HG02759 (cell line): ENCODE data around the gene GALM.
"Not testable (repeated sequence)": the region's sequence is repeated elsewhere in the genome, so short reads cannot be mapped to it uniquely, and the experiment has no call there.

ENCODE experiments used
- ATAC-seq: cut with Tn5 transposase; IDR thresholded peaks from one replicate; pipeline ENCODE4 v1.9.1; 2021; ENCODE audit warnings: mild to moderate bottlenecking, moderate library complexity; ENCODE audit not compliant: unreplicated experiment

The GALM gene

DNA sequence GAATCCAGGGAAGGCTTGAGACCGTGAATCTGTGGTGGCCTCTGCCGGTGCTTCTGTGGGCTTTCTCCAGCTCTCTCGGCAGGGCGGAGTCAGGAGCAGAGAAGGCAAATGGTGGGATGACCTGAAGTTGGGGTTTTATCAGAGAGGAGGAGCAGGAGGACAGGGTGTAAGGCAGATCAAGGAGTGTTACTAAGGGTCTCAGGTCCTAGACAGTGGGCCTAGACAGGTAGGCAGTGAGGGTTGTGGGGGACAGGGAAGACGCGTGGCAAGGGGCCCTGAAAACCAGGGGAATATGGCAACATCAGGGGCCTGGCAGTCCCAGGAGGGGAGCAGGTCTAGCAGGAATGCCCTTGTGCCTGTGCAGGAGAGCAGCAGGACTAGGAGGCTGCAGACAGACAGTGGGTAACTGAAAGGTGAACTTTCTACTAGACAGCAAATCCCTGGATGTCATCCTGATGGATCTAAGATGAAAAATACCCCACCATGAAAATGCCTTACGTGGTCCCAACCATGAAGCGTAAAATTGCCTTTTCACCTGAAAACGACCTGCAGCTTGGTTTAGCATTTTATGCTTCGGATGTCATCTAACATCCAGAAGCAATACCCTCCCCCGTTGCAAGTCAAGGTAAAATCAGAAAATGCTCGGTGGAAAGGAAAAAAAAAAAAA, 43.1 kb downstream of the GALM start:
- ATAC-seq, result no peak

GRCh38 chr2:38709567-38710194, 43.8 kb downstream of the GALM start:
- ATAC-seq, result peak; percentile 78

DNA sequence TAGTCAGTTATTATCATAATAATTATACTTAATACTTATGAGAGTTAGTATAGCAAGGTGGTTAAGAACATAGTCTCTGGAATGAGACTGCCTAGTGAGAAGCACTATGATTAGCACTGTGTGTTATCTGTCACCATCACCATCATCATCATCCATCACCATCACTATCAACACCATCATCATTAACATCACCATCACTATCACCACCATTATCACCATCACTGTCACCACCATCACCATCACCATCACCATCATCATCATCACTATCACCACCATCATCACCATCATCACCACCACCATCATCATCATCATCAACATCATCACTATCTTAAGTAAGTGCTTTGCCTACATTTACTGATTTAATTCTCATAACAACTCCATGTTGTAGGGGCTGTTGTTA, 45.6 kb downstream of the GALM start:
- ATAC-seq, result no peak

DNA sequence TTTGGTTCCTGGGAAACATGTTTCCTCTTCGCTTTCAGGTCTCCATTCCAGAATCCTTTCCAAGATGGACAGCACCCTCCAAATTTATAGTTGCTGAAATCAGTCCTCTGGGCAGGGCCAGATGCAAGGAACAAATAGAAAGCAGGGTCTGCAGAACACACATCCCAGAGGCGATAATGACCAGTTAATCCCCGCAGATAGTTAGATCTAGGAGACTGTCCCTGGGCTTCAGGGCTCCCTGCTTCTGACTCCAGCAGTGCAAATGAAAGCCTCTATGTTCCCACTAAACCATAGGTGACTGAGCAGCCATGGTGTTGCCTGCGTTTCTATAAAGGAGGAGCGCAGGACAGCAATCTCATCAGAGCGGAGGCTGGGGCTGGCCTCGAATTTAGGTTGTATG, 46.5 kb downstream of the GALM start:
- no peak for ATAC-seq

DNA sequence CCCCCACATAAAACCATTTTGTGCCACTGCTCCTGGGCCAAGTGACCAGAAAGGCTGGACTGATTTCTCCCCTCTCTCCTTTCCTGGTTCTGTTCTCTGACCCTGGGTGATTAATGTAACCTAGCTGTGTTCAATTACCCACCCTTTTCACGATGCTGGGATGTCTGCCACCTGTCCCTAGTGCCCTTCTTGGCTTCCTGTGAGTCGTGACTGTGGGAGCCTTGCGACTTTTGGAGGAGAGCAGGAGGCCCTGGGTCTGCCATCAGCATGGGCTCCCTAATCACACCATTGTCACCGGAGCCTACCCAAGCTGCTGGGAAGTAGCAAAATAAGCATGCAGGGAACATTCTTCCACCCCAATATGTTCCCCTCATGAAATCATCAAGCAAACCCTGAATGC, 47.0 kb downstream of the GALM start:
- ATAC-seq, result no peak

GRCh38 chr2:38713338-38713737, 47.4 kb downstream of the GALM start:
- ATAC-seq, result no peak

- ATAC-seq, result not testable (repeated sequence)
Observed at GRCh38 chr2:38714941-38715340, 49.0 kb downstream of the GALM start.

DNA sequence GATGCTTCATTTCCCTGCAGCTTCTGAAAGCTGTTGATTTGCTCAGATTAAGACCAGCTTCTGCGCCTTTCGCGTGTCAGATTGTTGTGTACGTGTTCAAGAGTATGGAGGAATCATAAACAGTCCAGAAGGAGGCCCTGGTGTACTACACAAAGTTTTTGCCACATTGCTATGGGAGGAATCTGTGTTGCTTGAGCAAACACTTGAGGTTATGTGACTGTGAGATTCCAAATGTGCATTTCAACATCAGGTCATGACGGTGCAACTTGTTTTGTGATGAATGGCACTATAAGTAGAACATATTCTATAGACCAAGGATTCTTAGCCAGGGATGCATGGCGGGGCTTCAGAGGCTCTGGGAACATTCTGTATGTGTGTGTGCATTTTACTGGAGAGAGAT, 50.3 kb downstream of the GALM start:
- no peak for ATAC-seq

GRCh38 chr2:38718601-38719000, 52.7 kb downstream of the GALM start:
- ATAC-seq, result no peak

GRCh38 chr2:38719706-38720105, 53.8 kb downstream of the GALM start:
- ATAC-seq, result no peak

DNA sequence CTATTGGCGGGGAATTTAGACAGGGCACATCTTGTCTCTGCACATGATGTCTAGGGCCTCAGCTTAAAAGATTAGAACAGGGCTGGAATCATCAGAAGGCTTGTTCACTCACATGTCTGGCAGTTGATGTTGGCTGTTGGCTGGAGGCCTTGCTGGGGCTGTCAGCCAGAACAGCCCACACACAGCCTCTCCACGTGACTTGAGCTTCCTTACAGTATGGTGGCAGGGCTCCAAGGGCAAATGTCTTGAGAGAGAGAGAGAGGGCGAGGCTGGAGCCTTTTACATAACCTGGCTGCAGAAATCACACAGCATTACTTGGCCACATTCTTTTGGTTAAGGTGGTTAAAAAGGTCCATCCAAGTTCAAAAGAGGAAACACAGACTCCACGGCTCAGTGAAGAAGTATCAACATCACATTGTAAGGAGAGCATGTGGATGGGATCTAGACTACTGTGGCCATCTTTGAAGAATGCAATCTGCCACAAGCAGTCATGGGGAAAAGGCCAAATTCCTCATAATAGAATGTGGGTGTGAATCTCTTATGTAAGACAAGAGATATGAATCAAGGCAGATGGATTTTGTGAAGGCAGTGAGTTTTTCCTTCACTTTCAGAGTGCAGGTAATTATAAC, 54.8 kb downstream of the GALM start:
- no peak for ATAC-seq

DNA sequence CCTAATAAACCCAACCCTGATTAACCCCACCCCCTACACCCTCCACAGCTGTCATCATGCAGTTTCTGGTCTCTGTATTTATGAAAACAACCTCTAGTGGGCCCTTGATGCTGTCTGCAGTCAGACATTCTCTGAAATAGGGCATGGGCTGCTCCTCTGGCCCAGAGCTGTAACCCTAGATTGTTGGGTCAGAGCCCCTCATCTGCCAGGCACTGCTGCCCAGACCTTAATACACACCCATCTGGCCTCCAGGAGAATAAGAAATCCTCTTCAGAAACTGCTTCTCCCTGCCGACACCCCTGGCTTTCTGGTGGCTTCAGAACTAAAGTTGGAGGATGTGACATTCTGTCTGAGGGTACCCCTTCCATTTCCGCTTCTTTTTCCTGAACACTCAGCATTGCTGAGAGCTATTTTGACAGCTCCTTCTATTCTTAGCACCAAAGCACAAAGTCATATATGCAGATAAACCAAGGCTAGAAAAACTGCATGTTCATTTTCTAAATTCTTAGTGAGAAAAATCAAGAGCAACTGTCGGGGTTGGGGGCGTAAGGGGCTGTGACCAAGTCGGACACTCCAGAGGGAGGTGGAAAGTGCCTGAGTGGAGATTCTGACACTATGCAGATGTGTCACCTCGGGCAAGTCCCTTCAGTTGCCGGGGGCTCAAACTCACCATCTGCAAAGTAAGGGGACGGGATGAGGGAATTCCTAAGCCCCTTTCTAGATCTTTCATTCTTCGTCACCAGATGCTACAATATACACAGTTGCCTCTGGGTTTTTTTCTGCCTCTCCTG, 56.6 kb downstream of the GALM start:
- peak; percentile 69 for ATAC-seq

DNA sequence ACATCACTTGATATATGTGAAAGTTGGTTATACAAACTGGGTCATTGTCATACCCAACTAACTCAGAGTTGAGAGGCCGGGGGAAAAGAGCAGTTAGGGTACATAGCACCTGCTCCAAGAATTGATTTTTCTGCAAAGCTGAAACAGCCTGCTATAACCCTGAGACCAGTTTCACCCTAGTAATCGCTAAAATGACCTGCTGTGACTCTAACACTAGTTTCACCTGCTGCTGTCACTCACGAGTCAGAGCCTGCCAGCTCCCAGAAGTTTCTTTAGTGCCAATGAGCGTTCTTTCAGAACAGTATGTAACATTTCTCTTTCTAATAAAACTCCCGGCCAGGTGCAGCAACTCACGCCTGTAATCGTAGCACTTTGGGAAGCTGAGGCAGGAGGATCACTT, 57.3 kb downstream of the GALM start:
- ATAC-seq, result peak; percentile 51

- no peak for ATAC-seq
Observed at GRCh38 chr2:38727661-38728060, 61.7 kb downstream of the GALM start.

DNA sequence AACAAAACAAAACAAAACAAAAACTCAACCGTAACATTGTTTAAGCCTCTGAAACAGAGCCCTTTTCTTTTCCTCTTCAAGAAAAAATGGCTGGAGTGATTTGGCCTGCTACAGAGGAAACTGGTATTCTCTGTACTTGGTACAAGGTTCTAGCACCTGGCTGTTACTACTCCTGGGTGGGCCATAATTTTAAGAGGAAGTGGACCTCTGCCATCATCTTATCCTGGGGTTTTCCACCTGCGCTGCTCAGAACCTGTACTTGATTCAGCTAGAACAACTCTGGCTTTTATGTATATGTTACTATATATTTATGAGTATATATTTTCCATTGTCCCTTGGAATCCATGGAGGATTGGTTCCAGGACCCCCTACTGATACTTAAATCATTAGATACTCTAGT, 62.8 kb downstream of the GALM start:
- no peak for ATAC-seq

DNA sequence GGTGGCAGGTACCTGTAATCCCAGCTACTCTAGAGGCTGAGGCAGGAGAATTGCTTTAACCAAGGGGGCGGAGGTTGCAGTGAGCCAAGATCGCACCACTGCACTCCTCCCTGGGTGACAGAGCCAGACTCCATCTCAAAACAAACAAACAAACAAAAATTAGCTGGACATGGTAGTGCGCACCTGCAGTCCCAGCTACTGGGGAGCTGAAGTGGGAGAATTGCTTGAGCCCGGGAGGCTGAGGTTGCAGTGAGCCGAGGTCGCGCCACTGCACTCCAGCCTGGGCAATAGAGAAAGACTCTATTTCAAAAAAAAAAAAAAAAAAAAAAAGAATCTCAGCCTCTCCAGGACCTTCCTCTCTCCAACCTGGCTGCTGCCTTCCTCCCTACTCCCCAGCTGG, 65.2 kb downstream of the GALM start:
- ATAC-seq, result no peak

- no peak for ATAC-seq
Observed at GRCh38 chr2:38731684-38732221, 65.8 kb downstream of the GALM start.

DNA sequence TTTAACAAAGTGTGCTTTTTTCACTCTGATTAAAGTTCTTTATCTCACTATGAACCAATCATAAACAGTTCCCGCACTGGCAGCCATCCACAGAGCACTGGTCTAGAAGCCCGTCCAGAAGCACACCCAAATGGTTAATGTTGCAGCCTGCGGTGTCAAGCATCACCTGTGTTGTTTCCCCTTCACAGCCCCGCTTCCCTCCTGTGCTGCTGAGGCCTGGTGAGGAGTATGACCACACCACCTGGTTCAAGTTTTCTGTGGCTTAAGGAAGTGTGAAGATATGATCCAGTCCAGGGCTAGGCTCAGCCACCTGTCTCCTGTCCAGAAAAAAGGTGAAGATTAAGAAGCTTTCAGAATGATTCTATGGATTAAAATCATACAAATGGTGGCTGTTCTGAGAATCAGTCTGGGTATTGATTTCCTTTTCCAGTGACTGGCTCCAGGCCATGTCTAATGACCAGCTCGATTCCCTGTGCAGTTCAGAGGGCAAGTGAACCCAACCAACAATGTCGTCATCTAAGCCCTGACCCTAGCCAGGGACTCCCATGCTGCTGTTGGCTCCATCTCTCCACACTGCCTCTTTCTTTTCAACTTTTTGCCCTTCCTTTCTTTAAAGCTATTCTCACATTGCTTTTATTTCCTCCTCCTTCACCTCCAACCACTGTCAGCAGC, 67.5 kb downstream of the GALM start:
- ATAC-seq, result no peak

GRCh38 chr2:38734299-38735058, 68.6 kb downstream of the GALM start:
- ATAC-seq, result no peak

GRCh38 chr2:38735999-38736320, 70.0 kb downstream of the GALM start:
- no peak for ATAC-seq
